Left lung (tissue), 10 donors: ENCODE measurements around the gene PBLD. TPM values are rescaled to one million over a fixed set of nuclear protein-coding genes. Genes with fewer than 3 reads are reported as not detected.

Experiments used
- ATAC-seq: fragments of 200-7000 bp; cut with Tn5 transposase; one replicate; pipeline ENCODE4 v1.9.1; 2020; ENCODE audit warnings: moderate library complexity
- DNase-seq, 4 donors: peaks; one replicate each; pipeline ENCODE4 v3.0.0-alpha.2; 2013 to 2020
- H3K27ac ChIP-seq, 2 donors: fragments of 200-600 bp; sonication (generic) in 1 of 2; one replicate each; pipeline versions ENCODE4 v1.5.0 to v1.8.0; 2020 to 2021
- H3K27me3 ChIP-seq, 2 donors: fragments of 200-600 bp; sonication (generic) in 1 of 2; one replicate each; pipeline versions ENCODE4 v1.5.0 to v1.8.0; 2020 to 2021
- H3K36me3 ChIP-seq, 2 donors: fragments of 200-600 bp; sonication (generic) in 1 of 2; one replicate each; pipeline versions ENCODE4 v1.5.0 to v1.8.0; 2020 to 2021
- H3K4me1 ChIP-seq, 2 donors: fragments of 200-600 bp; one replicate each; pipeline ENCODE4 v1.8.0; 2021
- H3K4me3 ChIP-seq, 2 donors: fragments of 200-600 bp; sonication (generic) in 1 of 2; one replicate each; pipeline versions ENCODE4 v1.5.0 to v1.8.0; 2020 to 2021; ENCODE audit warnings: mild to moderate bottlenecking in 1 of 2
- H3K9me3 ChIP-seq, 2 donors: fragments of 200-600 bp; sonication (generic) in 1 of 2; one replicate each; pipeline versions ENCODE4 v1.5.0 to v1.8.0; 2020 to 2021
- CTCF ChIP-seq, 2 donors: fragments of 200-600 bp; sonication (generic) in 1 of 2; IDR thresholded peaks; one replicate each; pipeline versions ENCODE4 v1.5.0 to v1.8.0; 2021; ENCODE audit warnings: antibody characterized with exemption in 2 of 2
- intact Hi-C, 2 donors: fragments of 100-400 bp; cut with DNase I; formaldehyde crosslinking; loops; one replicate each; pipeline versions ENCODE4 v1.11.2 to v1.14.2; 2022
- polyA plus RNA-seq, 6 donors: library from polyadenylated mRNA; unstranded; fragments of 120-200 nt; gene quantifications; one replicate each; pipeline ENCODE4 v1.2.1, GENCODE V29; 2013; ENCODE audit not compliant: insufficient read length in 6 of 6
- total RNA-seq, 2 donors: library from RNA; stranded (reverse); fragmentation: NEBNext Ultra II Directional; extraction: Animal tissue kit (Norgen Biotek cat#: 25700); gene quantifications; one replicate each; pipeline ENCODE4 v1.2.1, GENCODE V29; 2021
- donor health status: DM: no; HTN: yes; CAD: no.
- donor health status: DM: no; HTN: no; CAD: no.

The PBLD gene
- total and polyA plus RNA-seq, 8 donors = 2.1 to 17.3 (median 13.4) TPM

- peak overlapping the region in 1 of 2 donors; percentile 33 for H3K27ac ChIP-seq
- peak overlapping the region in 1 of 2 donors; percentile 3 for H3K4me3 ChIP-seq
- no peaks in the 10 kb centered on the region for H3K27me3 ChIP-seq
- H3K36me3 ChIP-seq = peaks cover 7 to 37% of the 10 kb centered on the region in 2 donors
- DNase-seq (no peak), ATAC-seq (no peak)
- no peaks in the 10 kb centered on the region for H3K9me3 ChIP-seq
- TF ChIP-seq CTCF (IDR thresholded peaks at IDR 0.05) = no peak
- intact Hi-C loops = no loop called here
- H3K4me1 ChIP-seq = peaks cover 23 to 54% of the 10 kb centered on the region in 2 donors
Observed at GRCh38 chr10:68336754-68337351, 4.1 kb upstream of the PBLD start.

GRCh38 chr10:68334672-68335467, 2.1 kb upstream of the PBLD start:
- Histone ChIP-seq H3K9me3 (no peaks in the 10 kb centered on the region), H3K27me3 (no peaks in the 10 kb centered on the region), H3K4me1 (peaks cover 23 to 67% of the 10 kb centered on the region in 2 donors), H3K4me3 (peak overlapping the region; percentile 78 to 82), H3K27ac (peak overlapping the region in 1 of 2 donors; percentile 9), H3K36me3 (peaks cover 7 to 17% of the 10 kb centered on the region in 2 donors)
- DNase-seq (no peak), ATAC-seq (no peak)
- no peak for TF ChIP-seq CTCF (IDR thresholded peaks at IDR 0.05)
- intact Hi-C loops = no loop called here

GRCh38 chr10:68333440-68334431, 1.0 kb upstream of the PBLD start:
- Histone ChIP-seq H3K27ac (peak overlapping the region; percentile 97 to 99), H3K4me1 (peaks cover 27 to 78% of the 10 kb centered on the region in 2 donors), H3K9me3 (no peaks in the 10 kb centered on the region), H3K36me3 (peaks cover 0 to 5% of the 10 kb centered on the region in 2 donors), H3K27me3 (no peaks in the 10 kb centered on the region), H3K4me3 (peak overlapping the region; percentile 78 to 82)
- no peak for TF ChIP-seq CTCF (IDR thresholded peaks at IDR 0.05)
- DNase-seq (no peak), ATAC-seq (no peak)
- intact Hi-C loops = no loop called here

- H3K27me3 ChIP-seq = no peaks in the 10 kb centered on the region
- peaks cover 30 to 77% of the 10 kb centered on the region in 2 donors for H3K4me1 ChIP-seq
- no peaks in the 10 kb centered on the region for H3K9me3 ChIP-seq
- no peak for DNase-seq
- peak overlapping the region; percentile 97 to 99 for H3K27ac ChIP-seq
- H3K4me3 ChIP-seq = peak overlapping the region; percentile 78 to 82
- no peak for TF ChIP-seq CTCF (IDR thresholded peaks at IDR 0.05)
- H3K36me3 ChIP-seq = no peaks in the 10 kb centered on the region
- no peak for ATAC-seq
- intact Hi-C loops = no loop called here
Observed at GRCh38 chr10:68333058-68333395, 299 bp upstream of the PBLD start.
